Islet of Langerhans (tissue), 1 donor: Measurements from ENCODE around the gene NFIB.
A peak's percentile ranks its signal among the peaks of the same experiment; 100 is the strongest.

ENCODE experiments used
- FAIRE-seq: peaks from one replicate; lab custom pipeline; 2011; peaks lifted over from hg19 to GRCh38; lab: Jason Lieb, UNC

The NFIB gene

DNA sequence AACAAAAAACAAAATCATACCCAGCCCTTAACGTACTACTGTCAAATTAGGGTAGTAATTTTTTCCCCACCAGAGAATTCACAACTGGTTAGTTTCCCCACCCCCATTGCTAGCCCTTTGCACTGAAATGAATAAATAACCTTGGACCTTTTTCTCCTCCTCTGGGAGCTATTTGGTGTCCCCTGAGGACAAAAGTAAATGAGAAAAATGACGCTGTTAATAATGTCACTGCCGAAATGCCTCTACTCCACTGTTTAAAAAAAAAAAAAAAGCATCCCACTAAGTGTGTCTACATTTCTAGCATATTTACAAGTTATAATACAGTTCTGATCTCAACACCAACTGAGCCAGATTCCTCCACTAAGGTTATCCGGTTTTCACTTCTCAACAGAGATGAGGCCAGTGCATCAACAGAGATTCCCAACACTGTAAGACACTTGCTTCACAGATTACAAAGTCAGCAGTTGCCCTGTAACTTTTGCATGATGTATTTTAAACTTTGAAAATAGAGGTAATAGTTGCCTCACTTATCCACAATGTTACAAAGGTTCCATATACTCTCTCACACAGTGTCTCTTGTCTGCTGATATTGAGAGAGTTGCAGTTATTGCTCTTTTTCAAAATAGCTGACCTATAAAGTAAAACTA lies 5.1 kb upstream of the NFIB start:
- no peak for FAIRE-seq

GRCh38 chr9:14318361-14318760 lies 4.4 kb upstream of the NFIB start:
- no peak for FAIRE-seq

GRCh38 chr9:14317667-14318320 lies 3.9 kb upstream of the NFIB start:
- FAIRE-seq = no peak

- no peak for FAIRE-seq
These were observed 2.8 kb upstream of the NFIB start for GRCh38 chr9:14316602-14317300.

GRCh38 chr9:14315875-14316601 lies 2.1 kb upstream of the NFIB start:
- no peak for FAIRE-seq

DNA sequence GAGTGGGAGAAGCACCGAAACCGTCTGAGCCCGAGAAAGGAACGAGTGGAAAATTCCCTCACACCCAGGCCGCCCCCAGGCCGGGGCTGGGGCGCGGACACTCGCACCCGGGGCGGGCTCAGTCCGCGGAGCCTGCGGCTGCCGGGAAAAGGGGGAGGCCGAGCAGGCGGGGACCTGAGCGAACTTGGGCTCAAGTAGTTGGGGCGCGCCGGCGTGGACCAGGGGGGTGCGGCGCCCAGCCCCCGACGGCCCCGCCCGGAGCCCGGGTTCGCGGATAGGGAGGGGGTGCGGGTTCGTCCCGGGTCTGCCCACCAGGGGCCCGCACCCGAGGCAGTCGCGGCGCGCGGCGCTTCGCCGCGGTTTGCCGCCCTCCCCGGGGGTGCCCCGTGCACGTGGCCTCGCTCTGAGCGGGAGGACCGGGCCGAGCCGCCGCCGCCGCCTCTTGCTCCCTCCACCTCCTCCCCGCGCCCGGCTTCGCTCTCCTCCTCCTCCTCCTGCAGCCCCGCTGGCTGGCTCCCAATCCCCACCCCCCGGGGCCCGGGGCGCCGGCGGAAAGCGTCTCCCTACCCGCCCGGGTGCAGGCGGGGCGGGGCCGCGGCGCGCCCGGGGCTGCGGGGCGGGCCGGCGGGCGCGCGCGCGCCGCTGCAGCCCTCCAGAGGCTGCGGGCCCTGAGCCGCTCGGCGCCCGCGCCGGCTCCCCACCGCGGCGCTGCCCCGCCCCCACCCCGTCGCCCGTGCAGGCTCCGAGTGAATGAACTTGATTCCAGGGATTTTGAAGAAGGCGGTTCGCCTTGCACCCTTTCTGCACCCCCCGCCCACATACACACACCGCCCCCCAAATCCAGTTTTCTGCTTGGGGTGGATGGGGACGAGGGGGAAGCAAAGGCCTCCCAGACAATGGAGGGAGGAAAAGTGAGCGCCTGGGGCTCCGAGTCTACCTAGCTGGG lies 1.3 kb upstream of the NFIB start:
- no peak for FAIRE-seq

DNA sequence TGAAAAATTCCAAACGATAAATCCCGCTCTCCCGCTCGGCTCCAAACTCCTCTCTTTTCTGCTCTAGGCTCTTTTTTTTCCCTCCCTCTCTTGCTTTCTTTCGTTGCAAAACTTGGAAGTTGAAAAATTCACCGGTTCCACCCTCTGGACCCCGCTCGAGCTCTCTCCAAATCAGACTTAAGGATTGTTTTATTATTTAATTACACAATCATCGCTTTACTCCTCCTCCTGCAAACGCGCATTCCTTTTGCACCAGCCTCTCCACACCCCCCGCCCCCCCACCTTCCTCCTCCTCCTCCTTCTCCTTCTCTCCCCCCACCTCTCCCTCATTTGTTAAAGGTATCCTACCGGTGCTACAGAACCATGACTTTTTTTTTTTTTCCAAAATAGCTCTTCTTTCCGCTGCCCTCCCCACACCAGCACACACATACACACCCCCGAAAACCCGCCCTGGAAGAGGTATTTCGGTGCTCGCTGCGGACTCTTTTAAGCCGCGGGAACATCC lies 535 bp upstream of the NFIB start:
- FAIRE-seq = no peak

DNA sequence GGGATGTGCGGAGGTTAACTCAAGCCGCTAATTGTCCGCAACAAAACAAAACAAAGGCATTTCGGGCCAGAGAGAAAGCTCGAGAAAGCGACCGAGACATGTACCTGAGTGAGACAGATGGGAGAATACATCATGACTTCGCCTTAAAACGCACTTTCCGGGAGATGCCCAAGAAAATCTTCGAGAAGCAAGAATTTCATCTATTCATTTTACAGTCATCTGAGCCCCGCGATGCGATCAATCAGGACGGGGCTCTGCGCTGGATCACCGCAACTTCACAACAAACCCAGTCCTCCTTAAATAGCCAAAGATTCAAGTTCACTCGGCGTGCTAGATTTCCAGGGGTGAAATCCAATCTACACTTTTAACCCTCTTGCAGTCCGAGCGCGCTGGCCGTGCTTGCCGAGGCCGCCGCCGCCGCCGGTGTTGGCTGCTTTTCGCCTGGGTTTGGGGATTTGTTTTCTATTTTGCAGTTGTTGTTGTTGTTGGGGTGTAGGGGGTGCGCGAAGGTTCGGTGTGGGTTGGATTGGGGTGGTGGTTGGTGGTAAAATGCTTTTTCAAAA lies 482 bp downstream of the NFIB start:
- FAIRE-seq = no peak

GRCh38 chr9:14312719-14313377 lies 1.1 kb downstream of the NFIB start:
- FAIRE-seq = no peak

GRCh38 chr9:14311956-14312685 lies 1.8 kb downstream of the NFIB start:
- FAIRE-seq = peak; percentile 24

GRCh38 chr9:14311171-14311949 lies 2.6 kb downstream of the NFIB start:
- peak; percentile 66 for FAIRE-seq

- FAIRE-seq = no peak
These were observed 3.6 kb downstream of the NFIB start for GRCh38 chr9:14310311-14310710.

DNA sequence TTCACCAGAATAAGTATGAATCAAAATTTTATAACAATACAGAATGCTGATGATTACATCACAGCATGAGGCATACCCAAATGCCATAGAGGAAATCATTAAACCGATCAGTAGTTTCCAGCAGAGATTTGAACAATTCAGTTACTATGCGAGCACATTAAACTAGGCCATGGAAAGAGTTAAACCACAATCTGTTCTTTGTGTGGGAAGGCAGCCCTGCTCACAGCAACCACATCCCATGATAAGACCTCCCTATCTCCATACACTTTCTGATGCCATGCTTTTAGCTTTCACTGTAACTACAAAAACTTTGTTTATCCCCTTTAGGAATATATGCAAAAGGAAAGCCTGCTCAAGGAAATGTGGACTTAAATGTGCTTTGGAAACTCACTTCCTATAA lies 4.5 kb downstream of the NFIB start:
- no peak for FAIRE-seq

GRCh38 chr9:14308853-14309145 lies 5.1 kb downstream of the NFIB start:
- no peak for FAIRE-seq

GRCh38 chr9:14307989-14308852 lies 5.7 kb downstream of the NFIB start:
- no peak for FAIRE-seq

DNA sequence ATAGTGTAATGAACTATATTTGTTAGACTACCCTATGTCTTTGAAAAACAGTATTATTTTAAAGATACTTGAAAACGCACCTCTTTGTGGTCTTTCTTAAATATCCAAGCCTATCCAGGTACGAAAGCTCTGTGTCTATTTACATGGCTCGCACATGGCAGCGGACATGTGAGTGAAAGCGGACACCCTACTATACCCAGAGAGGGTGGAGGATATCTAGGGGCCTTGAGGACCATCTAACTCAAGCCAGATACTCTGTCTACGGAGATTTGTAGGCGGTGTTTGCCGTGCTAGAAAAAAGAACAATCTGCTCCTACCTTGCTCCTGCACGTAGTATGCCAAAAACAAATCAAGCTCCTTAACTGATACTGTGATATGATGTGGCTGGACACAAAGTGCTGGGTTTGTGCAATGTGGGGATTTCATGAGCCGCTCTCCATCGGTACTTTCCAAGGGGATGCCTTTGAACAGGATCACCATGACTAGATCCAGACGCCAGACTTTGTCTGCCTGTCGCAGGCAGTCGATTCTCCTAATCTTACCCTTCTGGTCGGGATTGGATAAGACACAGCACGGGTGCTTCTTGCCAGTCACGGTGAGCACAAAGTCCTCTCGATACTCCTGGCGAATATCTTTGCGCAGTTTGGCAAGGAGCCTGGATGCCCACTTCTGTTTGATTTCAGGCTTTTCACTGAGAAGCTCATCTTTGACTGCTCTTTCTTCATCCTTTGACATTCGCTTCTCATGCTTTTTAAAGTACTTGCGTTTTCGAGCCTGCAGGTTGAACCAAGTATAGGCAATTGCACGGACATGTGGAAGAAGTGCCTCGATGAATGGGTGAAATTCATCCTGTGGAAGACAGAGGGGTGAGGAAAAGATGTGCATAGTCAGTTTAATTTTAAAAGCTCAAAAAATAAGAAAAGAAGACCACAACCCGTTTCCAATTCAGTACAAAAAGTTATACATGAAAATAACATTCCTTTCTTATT lies 7.0 kb downstream of the NFIB start:
- no peak for FAIRE-seq

DNA sequence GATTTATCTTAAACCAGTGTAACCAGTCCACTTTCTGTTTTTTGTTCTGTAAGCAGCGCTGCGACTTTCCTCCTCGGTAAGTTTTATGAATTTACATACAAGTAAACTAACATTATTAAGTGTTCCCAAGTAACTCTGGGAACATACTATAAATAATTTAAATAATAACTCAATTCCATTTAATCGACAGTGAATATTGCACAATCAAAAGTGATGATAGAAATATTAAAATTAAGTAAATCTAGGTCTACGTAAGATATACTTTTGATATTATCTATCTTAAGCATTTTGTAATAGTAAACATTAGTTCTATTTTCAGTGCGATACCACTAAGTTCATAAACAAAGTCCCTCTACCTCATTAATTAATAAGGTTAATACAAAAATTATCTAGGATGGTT lies 7.8 kb downstream of the NFIB start:
- FAIRE-seq = no peak
